IMR-90 (cell line): ENCODE results near the gene APLF. TPM values are rescaled to one million over a fixed set of nuclear protein-coding genes. Genes with fewer than 3 reads are reported as not detected.

Experiments used
- ATAC-seq: fragments of 200-7000 bp; cut with Tn5 transposase; 2 replicates; pipeline ENCODE4 v1.9.1; 2020; ENCODE audit warnings: low read depth, mild to moderate bottlenecking, moderate library complexity
- BruUV-seq: library from RNA; stranded (reverse); fragments of 400-500 nt; replicated peaks from 2 replicates; lab custom pipeline; 2021; lab: Mats Ljungman, UMichigan
- CTCF ChIA-PET: fragments of 300-600 bp; formaldehyde crosslinking; extraction: SDS; loops from one replicate; lab custom pipeline; 2021; ENCODE audit warnings: antibody characterized with exemption; lab: Yijun Ruan, JAX
- POLR2A ChIA-PET: fragments of 300-600 bp; sonication (Branson Sonifier 250); formaldehyde crosslinking; loops from one replicate; lab custom pipeline; 2022; ENCODE audit warnings: antibody characterized with exemption; ENCODE audit not compliant: unreplicated experiment; lab: Charles Lee
- DNase-seq: peaks from one replicate; pipeline ENCODE4 v3.0.0; 2013
- H2AFZ ChIP-seq: replicated peaks from 2 replicates; pipeline ENCODE3; 2013; ENCODE audit warnings: low read length, mild to moderate bottlenecking; ENCODE audit not compliant: poor library complexity
- H2AK5ac ChIP-seq: 2 replicates; pipeline ENCODE4 v1.6.1; 2013; ENCODE audit warnings: low read depth, low read length, inconsistent platforms
- H2AK9ac ChIP-seq: replicated peaks from 2 replicates; pipeline ENCODE3; 2013; ENCODE audit warnings: mild to moderate bottlenecking, low read depth, low read length, moderate library complexity; ENCODE audit not compliant: poor library complexity
- H2BK120ac ChIP-seq: 2 replicates; pipeline ENCODE4 v1.6.1; 2013; ENCODE audit warnings: low read depth, low read length, inconsistent platforms
- H2BK15ac ChIP-seq: 3 replicates; pipeline ENCODE4 v1.6.1; 2013; ENCODE audit warnings: low read depth, low read length, inconsistent platforms
- H2BK20ac ChIP-seq: 2 replicates; pipeline ENCODE4 v1.6.1; 2013; ENCODE audit warnings: low read depth, mild to moderate bottlenecking, inconsistent platforms, low read length, moderate library complexity
- H2BK5ac ChIP-seq: 2 replicates; pipeline ENCODE4 v1.6.1; 2013; ENCODE audit warnings: mild to moderate bottlenecking, low read depth, low read length, inconsistent platforms; ENCODE audit not compliant: poor library complexity, severe bottlenecking
- H3K14ac ChIP-seq: replicated peaks from 2 replicates; pipeline ENCODE4 v1.6.1; 2013; ENCODE audit warnings: low read depth, low read length, inconsistent platforms
- H3K18ac ChIP-seq: 2 replicates; pipeline ENCODE4 v1.6.1; 2013; ENCODE audit warnings: low read depth, low read length, control low read depth
- H3K23ac ChIP-seq: 2 replicates; pipeline ENCODE4 v1.6.1; 2013; ENCODE audit warnings: low read depth, low read length, inconsistent platforms
- H3K27ac ChIP-seq: 2 replicates; pipeline ENCODE4 v1.5.1; 2013; ENCODE audit warnings: mild to moderate bottlenecking, control low read depth, low read length; ENCODE audit not compliant: insufficient read depth
- H3K27me3 ChIP-seq: 2 replicates; pipeline ENCODE4 v1.6.1; 2013; ENCODE audit warnings: low read length; ENCODE audit not compliant: control insufficient read depth, insufficient read depth
- H3K36me3 ChIP-seq: 2 replicates; pipeline ENCODE4 v1.6.1; 2013; ENCODE audit warnings: low read length, mixed read lengths; ENCODE audit not compliant: control insufficient read depth, insufficient read depth
- H3K4ac ChIP-seq: 2 replicates; pipeline ENCODE4 v1.6.1; 2013; ENCODE audit warnings: low read depth, low read length, inconsistent platforms
- H3K4me1 ChIP-seq: 2 replicates; pipeline ENCODE4 v1.6.1; 2013; ENCODE audit warnings: low read length, mixed read lengths; ENCODE audit not compliant: control insufficient read depth, insufficient read depth
- H3K4me2 ChIP-seq: 2 replicates; pipeline ENCODE4 v1.6.1; 2013; ENCODE audit warnings: low read depth, mild to moderate bottlenecking, control low read depth, low read length, moderate library complexity
- H3K4me3 ChIP-seq: 2 replicates; pipeline ENCODE4 v1.5.1; 2013; ENCODE audit warnings: low read depth, mild to moderate bottlenecking, control low read depth, low read length, moderate library complexity; ENCODE audit not compliant: insufficient read depth
- H3K56ac ChIP-seq: 2 replicates; pipeline ENCODE4 v1.6.1; 2013; ENCODE audit warnings: low read length, inconsistent platforms; ENCODE audit not compliant: insufficient read depth; ENCODE audit errors: extremely low read depth
- H3K79me1 ChIP-seq, 2 experiments: 2 replicates each; pipeline ENCODE4 v1.6.1; 2013; ENCODE audit warnings: low read length in 2 of 2, inconsistent platforms in 1 of 2, low read depth in 1 of 2
- H3K9ac ChIP-seq: 2 replicates; pipeline ENCODE4 v1.6.1; 2013; ENCODE audit warnings: low read depth, low read length, control low read depth
- H3K9me1 ChIP-seq: 2 replicates; pipeline ENCODE4 v1.6.1; 2013; ENCODE audit warnings: low read length, inconsistent platforms; ENCODE audit not compliant: insufficient read depth
- H3K9me3 ChIP-seq: 2 replicates; pipeline ENCODE4 v1.6.1; 2013; ENCODE audit warnings: low read length; ENCODE audit not compliant: control insufficient read depth, insufficient read depth
- H4K20me1 ChIP-seq: 2 replicates; pipeline ENCODE4 v1.6.1; 2013; ENCODE audit warnings: low read length, inconsistent platforms; ENCODE audit not compliant: insufficient read depth
- H4K5ac ChIP-seq: 2 replicates; pipeline ENCODE4 v1.6.1; 2013; ENCODE audit warnings: mild to moderate bottlenecking, low read depth, low read length, control low read depth
- H4K8ac ChIP-seq, 2 experiments: 2 replicates each; pipeline ENCODE4 v1.6.1; 2013; ENCODE audit warnings: low read depth in 2 of 2, low read length in 2 of 2, control low read depth in 1 of 2, inconsistent platforms in 1 of 2
- H4K91ac ChIP-seq: 2 replicates; pipeline ENCODE4 v1.6.1; 2013; ENCODE audit warnings: low read depth, low read length, inconsistent platforms; ENCODE audit not compliant: insufficient read depth
- CHD1 ChIP-seq: IDR thresholded peaks from 2 replicates; pipeline ENCODE4 v1.6.1; 2012; ENCODE audit warnings: low read depth, low read length, improper control_type of control experiment
- FOS ChIP-seq: fragments of 150-350 bp; IDR thresholded peaks from 2 replicates; pipeline ENCODE4 v1.6.1; 2016; ENCODE audit warnings: low read depth, low read length
- MAFK ChIP-seq: IDR thresholded peaks from 2 replicates; pipeline ENCODE4 v1.6.1; 2012; ENCODE audit warnings: low read depth, low read length, improper control_type of control experiment
- MXI1 ChIP-seq: IDR thresholded peaks from 2 replicates; pipeline ENCODE4 v1.6.1; 2012; ENCODE audit warnings: low read depth, mild to moderate bottlenecking, low read length, moderate library complexity, borderline replicate concordance
- WGBS, 2 experiments: methylation state at CpG; one replicate each; pipeline versions ENCODE4 v1.1.5 to v1.1.7; 2013; ENCODE audit warnings: missing lambda C conversion rate in 2 of 2; ENCODE audit not compliant: insufficient read length in 1 of 2; ENCODE audit errors: extremely low coverage in 2 of 2; 5-methylcytosine and 5-hydroxymethylcytosine counted together
- dilution Hi-C: fragments of 300-500 bp; cut with HindIII; formaldehyde crosslinking; loops from one replicate; pipeline ENCODE4 v1.14.3; 2018; ENCODE audit warnings: low sequenced_read_pairs; ENCODE audit not compliant: unreplicated experiment
- in situ Hi-C: fragments of 300-500 bp; cut with MboI; formaldehyde crosslinking; loops from 3 replicates; pipeline ENCODE4 v1.14.3; 2019; ENCODE audit warnings: low sequenced_read_pairs, inconsistent platforms, mixed read lengths
- intact Hi-C: fragments of 100-400 bp; cut with micrococcal nuclease; formaldehyde crosslinking; loops from 2 replicates; pipeline ENCODE4 v1.10.0; 2022
- polyA plus RNA-seq, 3 experiments: library from polyadenylated mRNA; depleted of rRNA; stranded (reverse); fragments of >200 nt; gene quantifications; 2 replicates each; pipeline ENCODE4 v1.2.3, GENCODE V29; 2012; ENCODE audit warnings: low replicate concordance in 1 of 3
- total RNA-seq: library from RNA; depleted of rRNA; stranded (reverse); fragments of >200 nt; gene quantifications from 2 replicates; pipeline ENCODE4 v1.2.3, GENCODE V29; 2012

APLF gene
- total and polyA plus RNA-seq, 2 of the 4 experiments (the other 2 are of a cell fraction): 1.5 to 2.3 TPM

DNA sequence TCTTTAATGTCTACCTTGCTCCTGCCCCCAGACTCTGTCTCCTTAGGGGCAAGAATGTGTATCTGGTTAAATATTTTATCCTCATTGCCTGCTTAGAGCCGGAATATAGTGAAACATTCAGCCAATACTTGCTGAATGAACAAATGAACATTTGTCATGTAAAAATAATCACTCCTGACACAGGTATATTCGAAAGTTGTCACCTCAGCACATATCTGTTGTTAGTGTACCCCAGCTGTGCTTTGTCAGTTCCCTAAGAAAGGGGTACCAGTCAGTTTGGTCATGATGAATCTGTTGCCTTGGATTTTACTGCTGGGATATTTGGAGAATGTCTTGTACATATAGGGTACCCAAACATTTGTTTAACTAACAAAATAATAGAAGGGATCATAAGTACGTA is 99.0 kb downstream of the APLF start:
- 0 out of 2 replicates have a peak, but pooled peaks cover 2% of the 10 kb centered on the region for H3K4me1 ChIP-seq
- H2BK15ac ChIP-seq: no peak overlapping the region
- no peak for DNase-seq
- no CpG with 5 or more reads among the region's 3 CpGs for WGBS, 2 experiments
- no TSS peak for BruUV-seq
- H3K9me3 ChIP-seq: no peaks in the 10 kb centered on the region
- H3K79me1 ChIP-seq: no peaks in the 10 kb centered on the region
- no peak overlapping the region for H2BK120ac ChIP-seq
- no peak overlapping the region for H3K4ac ChIP-seq
- in situ Hi-C loops: no loop called here
- ChIA-PET POLR2A (no interaction called here), CTCF (no interaction called here)
- no peak overlapping the region for H4K91ac ChIP-seq
- peak overlapping the region; percentile 43; the same call in 1 of the 2 replicates for H3K14ac ChIP-seq
- H3K27ac ChIP-seq: no peak overlapping the region
- ATAC-seq: no peak
- dilution Hi-C loops: no loop called here
- H3K27me3 ChIP-seq: no peaks in the 10 kb centered on the region
- H2AK5ac ChIP-seq: no peak overlapping the region
- H3K4me3 ChIP-seq: no peak overlapping the region
- no peak overlapping the region for H4K5ac ChIP-seq
- intact Hi-C loops: no loop called here
- no peak overlapping the region for H2BK5ac ChIP-seq
- H3K4me2 ChIP-seq: no peak overlapping the region
- H2AFZ ChIP-seq: no peak overlapping the region
- H3K23ac ChIP-seq: no peak overlapping the region
- H2AK9ac ChIP-seq: no peak overlapping the region
- H3K9ac ChIP-seq: no peak overlapping the region
- no peak overlapping the region for H3K18ac ChIP-seq
- no peak for TF ChIP-seq FOS
- TF ChIP-seq MXI1: no peak
- no peak for TF ChIP-seq CHD1
- peak; percentile 56 for TF ChIP-seq MAFK
- no peaks in the 10 kb centered on the region; the same call in 1 of the 2 replicates for H3K9me1 ChIP-seq
- H4K20me1 ChIP-seq: no peaks in the 10 kb centered on the region
- no peaks in the 10 kb centered on the region for H3K36me3 ChIP-seq
- peak overlapping the region; percentile 64; the same call in 1 of the 2 replicates for H2BK20ac ChIP-seq
- no peak overlapping the region for H4K8ac ChIP-seq
- H3K56ac ChIP-seq: no peak overlapping the region
